Vagina (tissue), 2 donors: ENCODE measurements around the gene PPP6R2.

ENCODE experiments used
- CTCF ChIP-seq, 3 experiments: fragments of 450-650 bp in 2 of 3; fragments of 200-600 bp in 1 of 3; sonication (generic) in 1 of 3; IDR thresholded peaks; one replicate each; pipeline ENCODE4 v1.5.1; 2017 to 2019; ENCODE audit warnings: antibody characterized with exemption in 3 of 3, mild to moderate bottlenecking in 2 of 3, moderate library complexity in 2 of 3
- POLR2A ChIP-seq, 2 donors: fragments of 450-650 bp; IDR thresholded peaks; one replicate each; pipeline ENCODE4 v1.6.1; 2017; ENCODE audit warnings: antibody characterized with exemption in 2 of 2, mild to moderate bottlenecking in 2 of 2, moderate library complexity in 2 of 2
- POLR2AphosphoS5 ChIP-seq, 2 donors: sonication (generic); formaldehyde crosslinking; IDR thresholded peaks; one replicate each; pipeline ENCODE4 v1.9.0; 2017; ENCODE audit warnings: antibody characterized with exemption in 2 of 2, mild to moderate bottlenecking in 2 of 2, low read depth in 1 of 2; ENCODE audit not compliant: insufficient read depth in 1 of 2

DNA sequence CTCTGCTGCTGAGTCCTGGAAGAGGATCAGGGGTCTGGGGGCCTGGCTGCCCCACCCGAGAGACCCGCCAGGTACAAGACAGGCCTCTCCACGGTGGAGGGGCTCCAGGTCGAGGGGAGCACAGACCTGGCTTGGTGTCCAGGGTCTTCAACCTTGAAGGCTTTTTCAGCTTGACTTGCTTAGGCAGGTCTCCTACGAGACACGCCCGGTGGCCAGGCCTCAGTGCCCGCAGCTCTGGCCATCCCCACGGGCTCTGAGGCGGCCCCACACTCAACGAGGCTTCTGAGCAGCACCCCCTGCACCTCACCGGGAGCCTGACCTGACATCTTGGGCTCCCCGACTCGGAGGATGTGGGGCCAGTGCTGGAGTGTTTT is 29.1 kb upstream of the PPP6R2 start:
- TF ChIP-seq POLR2A (IDR thresholded peaks at IDR 0.05) (no peak), CTCF (IDR thresholded peaks at IDR 0.05) (no peak), POLR2AphosphoS5 (IDR thresholded peaks at IDR 0.05; ENCODE audit: insufficient read depth in 1 of 2, low read depth in 1 of 2) (no peak)
